Islet precursor cell (in vitro differentiated cells): ENCODE data around the gene RUNX1.

Experiments used
- DNase-seq: peaks from one replicate; pipeline ENCODE4 v3.0.0-alpha.2; 2018

The RUNX1 gene

DNA sequence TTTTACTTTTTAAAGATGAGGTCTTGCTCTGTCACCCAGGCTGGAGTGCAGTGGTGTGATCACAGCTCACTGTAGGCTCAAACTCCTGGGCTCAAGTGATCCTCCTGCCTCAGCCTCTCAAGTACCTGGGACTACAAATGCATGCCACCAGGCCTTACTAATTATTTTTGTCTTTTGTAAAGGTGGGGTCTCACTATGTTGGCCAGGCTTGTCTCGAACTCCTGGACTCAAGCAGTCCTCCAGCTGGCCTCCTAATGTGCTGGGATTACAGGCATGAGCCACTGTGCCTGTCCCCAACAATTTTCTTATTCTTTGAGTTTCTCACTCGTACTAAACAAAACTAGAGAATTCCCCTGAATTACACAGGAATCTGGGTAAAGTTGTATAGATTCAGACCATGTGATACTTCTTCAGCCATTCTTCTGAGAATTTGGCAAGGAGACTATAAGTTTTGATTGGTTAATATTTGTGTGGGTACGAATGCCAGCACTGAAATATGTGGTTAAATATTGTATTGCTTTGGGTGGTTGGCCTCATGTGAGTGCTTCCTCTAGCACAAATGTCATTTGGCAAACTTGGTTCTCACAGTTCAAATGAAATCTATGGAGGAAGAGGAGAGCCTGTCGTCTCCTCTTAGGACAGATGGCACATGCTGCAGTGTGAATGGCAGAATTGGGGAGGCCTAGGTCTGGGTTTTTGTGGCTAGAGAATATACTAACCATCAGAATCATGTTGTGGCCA lies 104.9 kb downstream of the RUNX1 start:
- DNase-seq, result no peak

- DNase-seq, result no peak
Measured at GRCh38 chr21:34942911-34943310, 106.2 kb downstream of the RUNX1 start.

- no peak for DNase-seq
Measured at GRCh38 chr21:34941162-34941561, 107.9 kb downstream of the RUNX1 start.

DNA sequence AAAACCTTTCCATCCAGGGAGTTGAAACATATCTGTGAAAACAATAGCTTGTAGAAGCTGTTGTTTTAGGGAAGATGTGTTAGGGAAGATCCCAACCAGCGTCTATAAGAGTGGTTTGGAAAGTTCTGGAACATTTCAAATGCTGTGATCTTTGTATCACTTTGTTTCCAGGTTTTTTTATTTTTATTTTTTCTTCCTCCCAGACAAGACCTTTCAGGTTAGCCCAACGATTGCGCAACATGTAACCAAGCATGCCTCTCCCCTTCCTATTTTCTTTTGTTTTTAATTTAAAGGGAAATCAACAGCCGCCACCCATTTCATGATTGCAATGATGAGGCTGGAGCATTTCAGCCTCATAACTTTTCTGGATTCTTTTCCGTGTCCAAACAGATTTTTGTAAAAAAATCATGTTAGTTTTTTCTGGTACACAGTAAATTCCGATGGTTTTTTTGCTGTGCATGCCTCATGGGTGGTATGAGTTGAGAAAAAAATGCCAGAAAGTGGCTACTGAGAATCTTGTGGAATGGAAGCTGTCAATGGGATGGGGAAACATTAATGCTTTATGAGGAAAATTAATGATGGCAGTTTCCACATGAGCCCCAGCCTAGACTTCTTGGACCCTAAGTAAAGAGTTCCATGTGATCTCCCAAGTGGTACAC lies 109.3 kb downstream of the RUNX1 start:
- DNase-seq, result no peak

DNA sequence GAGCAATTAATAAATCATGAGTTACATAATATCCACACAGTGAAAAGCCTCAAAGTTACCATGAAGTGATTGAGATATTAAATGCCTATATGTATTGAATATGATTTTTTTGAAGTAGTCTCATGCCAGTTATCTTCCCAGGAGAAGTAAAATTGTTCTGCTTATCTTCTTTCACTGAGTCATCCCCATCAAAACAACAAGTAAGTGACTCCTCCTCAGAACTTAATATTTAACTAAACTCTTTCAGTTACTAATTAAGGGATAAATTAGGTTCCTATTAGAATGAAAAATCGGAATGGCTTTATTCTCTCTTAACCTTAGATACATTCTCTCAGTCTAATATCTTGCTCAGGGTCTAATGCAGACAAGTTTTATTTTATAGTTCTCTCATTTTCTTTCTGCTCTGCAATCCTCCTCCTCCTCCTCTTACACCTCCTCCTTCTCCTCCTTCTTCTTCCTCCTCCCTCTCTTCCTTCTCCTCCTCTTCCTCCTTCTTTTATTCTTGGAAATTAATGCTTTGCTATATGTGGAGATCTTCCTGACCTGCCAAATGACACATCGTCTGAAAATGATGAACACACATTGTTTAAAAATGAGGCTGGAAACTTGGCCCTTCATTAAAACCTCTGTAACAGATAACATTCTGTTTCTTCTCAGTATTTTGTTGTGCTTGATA lies 110.9 kb downstream of the RUNX1 start:
- no peak for DNase-seq

GRCh38 chr21:34936883-34937563 lies 112.1 kb downstream of the RUNX1 start:
- no peak for DNase-seq

DNA sequence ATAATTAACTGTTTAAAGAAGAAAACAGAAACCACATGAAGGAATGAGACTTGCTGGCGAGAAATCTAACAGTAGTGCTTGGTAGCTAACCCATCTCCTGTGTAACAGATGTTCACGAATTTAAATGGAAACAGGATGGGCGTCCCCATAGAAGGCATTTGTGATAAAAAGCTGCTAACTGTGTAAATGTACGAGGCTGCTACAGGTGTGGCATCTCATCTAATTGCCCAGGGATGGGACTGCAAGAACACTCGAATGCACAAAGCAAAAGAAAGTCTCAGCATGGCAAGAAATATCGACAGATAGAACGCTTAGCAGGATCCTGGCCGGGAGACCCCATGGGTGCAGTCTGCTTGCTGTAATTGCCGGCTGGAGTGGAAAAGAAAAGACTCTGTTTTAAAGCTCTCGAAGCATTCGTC lies 112.7 kb downstream of the RUNX1 start:
- DNase-seq, result peak; percentile 62

DNA sequence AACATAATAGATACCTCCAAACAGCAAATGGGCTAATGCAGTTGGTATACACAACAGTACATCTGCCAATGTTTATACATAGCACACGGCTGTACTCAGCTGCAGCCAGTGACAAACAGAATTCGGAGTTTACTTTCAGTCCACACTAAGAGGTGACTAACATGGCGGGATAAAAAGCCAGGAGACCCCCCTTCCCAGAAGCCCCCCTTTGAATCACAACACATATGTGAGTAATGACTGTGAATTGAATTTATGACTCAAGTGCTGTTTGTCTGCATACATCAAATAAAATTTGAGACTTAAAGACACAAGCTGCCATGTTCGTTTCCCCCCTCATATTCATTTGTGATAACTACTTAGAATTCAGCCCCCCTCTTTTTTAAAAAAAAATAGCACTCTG lies 113.2 kb downstream of the RUNX1 start:
- DNase-seq, result no peak

GRCh38 chr21:34935452-34935851 lies 113.7 kb downstream of the RUNX1 start:
- no peak for DNase-seq

DNA sequence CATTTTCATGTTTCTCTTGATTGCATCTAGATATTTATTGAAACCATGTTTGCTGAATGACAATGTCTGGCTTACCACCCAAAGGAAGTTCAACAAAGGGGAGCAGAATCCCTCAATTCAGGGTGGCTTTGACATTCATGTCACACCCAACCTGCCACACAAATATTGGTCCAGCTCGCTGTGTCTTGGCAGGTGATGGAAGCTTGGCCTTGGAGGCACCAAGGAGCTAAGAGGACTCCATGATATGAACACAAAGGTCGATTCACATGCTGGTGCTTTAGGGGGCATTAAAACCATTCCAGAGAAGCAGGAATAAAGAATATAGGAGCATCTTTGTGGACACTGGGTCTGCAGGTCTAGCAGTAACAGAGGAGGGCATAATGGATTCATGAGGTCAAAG lies 114.8 kb downstream of the RUNX1 start:
- DNase-seq, result no peak

- no peak for DNase-seq
Measured at GRCh38 chr21:34933609-34934335, 115.3 kb downstream of the RUNX1 start.

GRCh38 chr21:34932233-34932632 lies 116.9 kb downstream of the RUNX1 start:
- no peak for DNase-seq

DNA sequence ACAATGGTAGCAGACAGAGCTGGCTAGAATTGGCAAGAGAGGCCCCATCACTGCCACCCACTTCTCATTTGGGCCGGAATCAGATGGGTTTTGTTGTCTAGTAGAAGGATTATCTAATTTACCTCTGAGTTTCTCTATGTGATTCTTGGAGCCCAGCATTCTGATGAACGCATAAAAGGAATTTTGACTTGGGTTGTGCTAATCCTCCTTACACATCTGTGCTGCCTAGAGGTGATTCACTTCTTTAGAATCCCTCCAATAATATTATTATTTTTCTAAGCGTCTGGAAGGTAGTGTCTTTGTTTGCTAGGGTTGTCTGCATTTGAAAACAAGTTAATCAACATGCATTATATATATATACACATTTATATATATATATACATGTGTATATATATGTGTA lies 118.1 kb downstream of the RUNX1 start:
- no peak for DNase-seq

DNA sequence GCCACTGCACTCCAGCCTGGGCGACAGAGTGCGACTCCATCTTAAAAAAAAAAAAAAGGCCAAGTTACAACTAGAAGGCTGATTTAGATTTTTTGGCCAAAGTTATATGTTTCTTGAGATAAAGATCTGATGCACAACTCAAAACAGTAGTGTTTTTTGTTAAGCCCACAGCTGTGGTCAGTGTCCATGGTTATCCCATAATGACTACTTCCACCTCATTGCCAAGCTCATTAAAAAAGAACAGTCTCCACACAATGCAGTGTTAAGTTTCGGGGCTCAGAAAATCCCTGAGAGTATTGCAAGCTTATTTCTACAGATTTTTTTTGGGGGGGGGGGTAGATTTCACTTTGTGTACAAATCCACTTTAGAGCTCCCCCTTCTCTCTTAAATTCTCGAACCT lies 120.5 kb downstream of the RUNX1 start:
- no peak for DNase-seq

DNA sequence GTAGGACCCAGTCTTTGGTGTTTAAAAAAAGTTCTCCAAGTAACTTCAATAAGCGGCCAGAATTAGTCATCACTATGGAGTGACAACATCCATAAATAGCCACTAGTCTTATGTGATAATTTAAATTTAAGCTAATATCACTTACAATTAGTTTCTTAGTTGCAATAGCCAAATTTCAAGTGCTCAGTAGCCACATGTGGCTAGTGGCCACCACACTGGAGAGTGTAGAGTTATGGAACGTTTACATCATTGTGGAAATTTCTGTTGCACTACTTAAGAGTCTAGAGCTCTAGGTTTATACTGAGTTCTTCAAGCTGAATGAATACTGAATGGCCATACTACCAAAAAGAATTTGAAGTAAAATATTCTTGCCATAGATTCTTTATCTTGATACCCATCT lies 121.1 kb downstream of the RUNX1 start:
- DNase-seq, result no peak

DNA sequence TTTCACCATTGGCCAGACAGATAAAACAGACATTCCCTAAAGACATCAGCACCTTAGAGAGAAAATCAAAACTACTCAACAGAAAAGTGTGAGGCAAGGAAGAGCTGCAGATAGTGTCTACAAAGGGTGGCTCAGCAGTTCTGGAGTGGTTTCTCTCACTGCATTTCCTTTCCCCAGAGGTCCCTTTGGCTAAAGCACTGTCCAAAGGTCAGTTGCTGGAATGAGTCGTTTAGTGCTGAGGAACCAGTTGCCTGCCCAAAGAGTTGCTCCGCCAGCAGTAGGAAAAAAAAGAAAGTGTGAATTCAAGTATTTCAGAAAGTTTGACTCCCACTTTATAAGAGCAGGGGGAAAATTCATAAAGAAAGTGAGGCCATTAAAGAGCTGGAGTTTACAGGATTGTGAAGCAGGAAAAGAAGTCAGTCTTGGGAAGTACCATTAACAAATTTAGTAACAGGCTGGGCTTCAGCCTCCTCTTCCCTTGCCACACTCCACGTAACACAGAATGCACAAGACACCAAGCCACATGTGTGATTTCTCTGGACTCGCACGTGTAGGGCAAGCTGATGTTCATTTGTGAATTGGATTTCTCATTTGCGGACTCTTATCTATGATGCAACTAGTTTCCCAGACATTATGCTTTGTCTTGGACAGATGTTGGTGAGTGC lies 122.2 kb downstream of the RUNX1 start:
- peak; percentile 65 for DNase-seq

DNA sequence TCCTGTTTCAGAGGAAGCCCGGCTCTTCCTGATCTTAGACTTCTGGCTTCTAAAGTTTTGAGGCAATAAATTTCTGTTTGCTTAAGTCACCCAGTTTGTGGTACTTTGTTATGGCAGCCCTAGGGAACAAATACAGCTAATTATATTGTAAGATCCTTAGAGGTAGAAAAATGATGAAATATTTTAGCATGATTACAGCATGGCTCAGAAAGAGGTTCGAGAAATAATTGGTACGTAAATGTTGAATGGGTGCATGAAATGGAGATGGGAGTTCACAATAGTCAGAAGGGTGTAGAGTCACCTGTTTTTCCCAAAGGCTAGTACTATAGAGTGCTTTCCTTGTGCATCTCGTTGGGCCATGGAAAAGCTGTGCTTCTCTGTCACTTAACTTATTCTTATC lies 123.5 kb downstream of the RUNX1 start:
- DNase-seq, result no peak

DNA sequence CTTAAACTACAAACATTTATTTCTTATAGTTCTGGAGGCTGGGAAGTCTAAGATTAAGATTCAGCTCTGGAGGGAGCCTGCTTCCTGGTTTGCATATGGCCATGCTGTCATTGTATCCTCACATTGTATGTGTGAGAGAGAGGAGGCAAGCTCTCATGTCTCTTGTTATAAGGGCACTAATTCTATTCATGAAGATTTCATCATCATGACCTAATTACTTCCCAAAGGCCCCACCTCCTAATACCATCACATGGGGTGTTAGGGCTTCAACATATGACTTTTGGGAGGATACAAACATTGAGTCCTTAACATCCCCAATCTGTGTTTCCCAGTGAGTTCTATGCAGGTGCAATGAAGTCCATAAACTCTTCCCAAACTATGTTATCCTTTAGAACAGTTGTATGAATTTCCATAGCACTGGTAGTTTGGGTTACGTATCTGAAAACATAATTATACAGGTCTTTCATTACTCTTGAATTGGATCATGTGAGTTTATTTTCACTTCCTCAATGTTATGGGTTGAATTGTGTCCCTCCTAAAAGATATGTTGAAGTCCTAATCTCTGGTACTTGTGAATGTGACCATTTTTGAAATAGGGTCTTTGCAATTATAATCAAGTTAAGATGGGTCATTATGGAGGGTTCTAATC lies 124.2 kb downstream of the RUNX1 start:
- no peak for DNase-seq

- no peak for DNase-seq
Measured at GRCh38 chr21:34924194-34924593, 124.9 kb downstream of the RUNX1 start.

DNA sequence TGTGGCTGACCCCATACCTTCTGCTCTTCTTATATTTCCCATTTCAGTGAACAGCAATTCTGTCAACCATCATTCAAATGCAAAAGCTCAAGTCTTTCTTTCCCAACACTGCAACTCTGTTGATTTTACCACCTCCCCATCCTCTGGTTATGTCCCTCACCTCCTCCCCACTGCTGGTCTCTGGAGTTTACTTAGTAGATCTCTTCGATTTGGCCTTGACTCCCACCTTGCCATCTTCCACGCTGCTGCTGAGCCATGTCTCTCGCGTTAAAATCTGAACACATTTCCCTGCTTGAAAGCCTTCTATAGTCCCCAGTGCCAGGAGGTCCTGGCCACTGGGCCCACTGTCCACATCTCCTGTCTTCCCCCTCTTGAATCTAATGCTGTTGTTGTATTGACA lies 125.5 kb downstream of the RUNX1 start:
- no peak for DNase-seq

- DNase-seq, result no peak
Measured at GRCh38 chr21:34923202-34923601, 125.9 kb downstream of the RUNX1 start.

DNA sequence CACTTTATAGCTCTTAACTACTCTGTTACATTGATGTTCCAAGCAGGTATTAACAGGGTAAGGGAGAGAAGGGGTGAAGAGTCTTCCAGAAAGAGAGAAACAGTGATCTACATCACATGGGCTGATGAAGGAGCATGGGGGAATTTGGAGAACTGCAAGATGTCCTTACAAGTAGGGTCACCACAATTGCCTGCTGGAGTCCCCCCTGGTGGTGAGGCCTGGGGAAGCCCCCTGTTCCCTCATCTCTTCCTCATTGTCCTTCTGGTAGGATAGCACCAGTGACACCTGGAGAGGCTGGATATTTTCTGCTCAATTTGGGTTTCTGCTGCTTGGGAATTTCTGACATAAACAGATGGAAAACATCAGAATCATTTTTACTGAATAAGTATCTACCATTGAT lies 126.6 kb downstream of the RUNX1 start:
- no peak for DNase-seq
